Naive thymus-derived CD8-positive, alpha-beta T cell (primary cell): ENCODE measurements around the gene LRRN1. TPM values are rescaled to one million over a fixed set of nuclear protein-coding genes. Genes with fewer than 3 reads are reported as not detected.
A peak's percentile ranks its signal among the peaks of the same experiment; 100 is the strongest.

Experiments
- ATAC-seq, 2 donors: fragments of 150-1000 bp; cut with Tn5 transposase in 1 of 2; sonication (Bioruptor Pico), chemical (Tn5 transposase) in 1 of 2; 1 replicate in 1 of 2; 2 replicates in 1 of 2; pipeline ENCODE4 v1.10.0; 2021; ENCODE audit warnings: mild to moderate bottlenecking in 2 of 2, moderate library complexity in 2 of 2
- POLR2A ChIA-PET: fragments of 350-600 bp; sonication (Branson Sonifier 250); formaldehyde crosslinking; loops from one replicate; lab custom pipeline; 2021; ENCODE audit warnings: antibody characterized with exemption; lab: Charles Lee
- DNase-seq, 10 donors: peaks; one replicate each; pipeline versions ENCODE4 v3.0.0 to v3.0.0-alpha.2; 2020 to 2022
- H3K27ac Mint-ChIP-seq, 10 donors: one replicate each; pipeline ENCODE4 v1.8.0; 2020 to 2022; ENCODE audit warnings: mild to moderate bottlenecking in 10 of 10, mixed read lengths in 10 of 10, moderate library complexity in 4 of 10, inconsistent platforms in 1 of 10
- H3K27me3 Mint-ChIP-seq, 5 donors: one replicate each; pipeline ENCODE4 v1.8.0; 2021 to 2022; ENCODE audit warnings: mixed read lengths in 5 of 5
- H3K36me3 Mint-ChIP-seq, 3 donors: one replicate each; pipeline ENCODE4 v1.8.0; 2020 to 2022; ENCODE audit warnings: mixed read lengths in 3 of 3, mild to moderate bottlenecking in 2 of 3, inconsistent platforms in 1 of 3
- H3K4me1 Mint-ChIP-seq, 4 donors: one replicate each; pipeline ENCODE4 v1.8.0; 2021 to 2022; ENCODE audit warnings: mixed read lengths in 4 of 4
- H3K4me3 Mint-ChIP-seq, 10 donors: one replicate each; pipeline ENCODE4 v1.8.0; 2020 to 2022; ENCODE audit warnings: mild to moderate bottlenecking in 10 of 10, mixed read lengths in 10 of 10, moderate library complexity in 6 of 10, inconsistent platforms in 1 of 10
- H3K9me3 Mint-ChIP-seq, 9 donors: one replicate each; pipeline ENCODE4 v1.8.0; 2020 to 2022; ENCODE audit warnings: mixed read lengths in 9 of 9, mild to moderate bottlenecking in 3 of 9, inconsistent platforms in 1 of 9, moderate library complexity in 1 of 9
- polyA plus RNA-seq, 3 donors: library from polyadenylated mRNA; unstranded; fragments of 300-500 nt; fragmentation: Illumina TruSeq; gene quantifications; one replicate each; pipeline ENCODE4 v1.2.3, GENCODE V29; 2021
- total RNA-seq, 8 experiments: library from RNA in 2 of 8; stranded (reverse) in 2 of 8; gene quantifications; one replicate each; pipeline ENCODE4 v1.2.3 and lab custom pipeline; 2021 to 2026

The LRRN1 gene
- total and polyA plus RNA-seq, 5 experiments from 2014 or later, result 0.20 to 6.9 (median 1.7) TPM

DNA sequence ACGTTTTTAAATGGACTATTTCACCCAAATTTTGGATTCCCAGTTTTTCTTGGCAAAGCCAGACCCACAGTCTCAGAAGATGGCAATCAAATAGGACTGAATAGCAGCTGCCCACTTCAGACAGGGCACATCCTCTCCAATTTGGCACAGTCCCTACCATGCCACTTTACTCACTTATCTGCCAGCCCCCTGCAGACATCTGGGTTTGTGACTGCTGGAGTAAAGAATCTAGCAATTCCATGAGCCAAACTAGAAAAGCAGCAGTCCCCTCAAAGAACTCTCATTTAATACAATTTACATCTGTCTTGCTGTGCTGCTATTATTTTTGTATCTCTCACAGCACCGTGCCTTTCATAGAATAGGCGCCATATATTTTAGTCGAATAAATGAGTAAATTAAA lies 16.0 kb upstream of the LRRN1 start:
- H3K27ac Mint-ChIP-seq, result no peak overlapping the region
- no peak overlapping the region for H3K4me3 Mint-ChIP-seq
- DNase-seq, result no peak
- H3K27me3 Mint-ChIP-seq, result peaks cover 0 to 3% (median 0%) of the 10 kb centered on the region in 5 donors
- POLR2A ChIA-PET, result no interaction called here
- no peaks in the 10 kb centered on the region for H3K9me3 Mint-ChIP-seq
- no peaks in the 10 kb centered on the region for H3K4me1 Mint-ChIP-seq
- H3K36me3 Mint-ChIP-seq, result no peaks in the 10 kb centered on the region
- no peak for ATAC-seq

DNA sequence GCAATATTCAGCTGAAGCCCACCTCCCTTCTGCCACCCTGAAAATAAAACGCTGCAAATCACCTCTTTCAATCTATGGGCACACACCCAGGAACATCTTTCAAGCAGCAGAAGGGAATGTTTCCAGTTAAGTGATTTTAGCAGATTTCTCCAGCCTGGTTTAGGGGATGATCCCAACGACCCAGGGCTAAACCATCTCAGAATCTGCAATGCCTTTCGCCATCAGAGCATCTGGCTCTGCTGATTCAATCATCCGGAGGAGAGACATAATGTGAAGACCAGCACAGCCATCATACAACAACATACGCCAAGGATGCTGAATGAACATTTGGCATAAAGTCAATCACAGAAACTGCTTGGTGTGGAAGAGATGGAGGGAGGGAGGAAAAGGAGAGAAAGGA lies 15.5 kb upstream of the LRRN1 start:
- H3K36me3 Mint-ChIP-seq, result no peaks in the 10 kb centered on the region
- peaks cover 0 to 3% (median 0%) of the 10 kb centered on the region in 5 donors for H3K27me3 Mint-ChIP-seq
- peak overlapping the region in 1 of 10 donors; percentile 12 for H3K27ac Mint-ChIP-seq
- no peak for DNase-seq
- no peak overlapping the region for H3K4me3 Mint-ChIP-seq
- H3K9me3 Mint-ChIP-seq, result no peaks in the 10 kb centered on the region
- POLR2A ChIA-PET, result no interaction called here
- no peak for ATAC-seq
- no peaks in the 10 kb centered on the region for H3K4me1 Mint-ChIP-seq

DNA sequence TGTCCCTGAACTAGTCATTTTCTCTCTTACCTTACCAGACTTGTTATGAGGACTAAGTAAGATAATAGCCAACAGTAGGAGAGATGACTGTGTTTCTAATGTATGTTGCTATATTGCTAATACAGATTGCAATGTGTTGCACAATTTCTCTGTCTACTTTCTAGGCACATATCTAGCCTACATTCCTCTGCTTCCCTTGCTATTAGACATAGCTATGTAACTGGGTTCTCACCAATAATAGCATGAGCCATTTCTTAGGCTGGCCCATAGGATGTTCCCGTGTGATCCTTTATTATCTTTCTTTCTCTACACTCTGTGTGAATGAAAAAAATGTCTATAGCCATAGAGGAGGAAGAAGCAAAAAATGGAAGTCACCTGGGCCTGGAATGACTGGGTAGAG lies 6.8 kb upstream of the LRRN1 start:
- POLR2A ChIA-PET, result no interaction called here
- peaks cover 0 to 4% (median 0%) of the 10 kb centered on the region in 4 donors for H3K4me1 Mint-ChIP-seq
- no peak overlapping the region for H3K4me3 Mint-ChIP-seq
- no peak for ATAC-seq
- DNase-seq, result no peak
- no peak overlapping the region for H3K27ac Mint-ChIP-seq
- H3K36me3 Mint-ChIP-seq, result peaks cover 0 to 2% (median 0%) of the 10 kb centered on the region in 3 donors
- peaks cover 0 to 10% (median 0%) of the 10 kb centered on the region in 9 donors for H3K9me3 Mint-ChIP-seq
- peaks cover 0 to 8% (median 0%) of the 10 kb centered on the region in 5 donors for H3K27me3 Mint-ChIP-seq

DNA sequence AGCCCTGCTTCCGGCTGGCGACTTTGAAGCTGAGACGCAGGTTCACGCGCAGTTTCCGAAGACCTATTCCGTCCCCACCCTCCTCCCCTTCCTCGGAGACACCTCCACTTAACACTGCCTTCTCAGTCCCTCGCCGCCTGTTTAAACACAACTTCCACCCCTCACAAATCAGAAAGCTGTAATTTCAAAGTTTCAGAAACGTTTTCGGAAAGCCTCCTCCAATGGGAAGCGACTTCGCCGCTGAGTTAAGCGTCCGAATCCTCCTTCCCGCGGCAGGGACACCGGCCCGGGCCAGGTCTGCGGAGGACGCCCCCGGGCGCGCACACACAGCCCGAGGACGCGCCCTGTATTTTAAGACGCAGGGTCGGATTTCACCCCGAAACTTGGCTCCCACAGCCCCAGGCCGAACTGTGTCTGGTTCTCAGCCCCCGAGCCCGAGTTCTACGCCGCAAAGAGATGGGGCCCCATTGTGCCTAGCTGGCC lies 559 bp upstream of the LRRN1 start:
- H3K36me3 Mint-ChIP-seq, result peaks cover 0 to 2% (median 0%) of the 10 kb centered on the region in 3 donors
- POLR2A ChIA-PET, result interaction anchor here (0.5 to 1.7 kb wide), 9 partner anchors 10 to 1398 kb away, joined by 3 to 11 read pairs (median 6); partner anchors contain the start of genes CRBN, ITPR1 and SUMF1
- peak overlapping the region; percentile 90 to 99 (median 92) for H3K4me3 Mint-ChIP-seq
- H3K9me3 Mint-ChIP-seq, result peaks cover 0 to 7% (median 0%) of the 10 kb centered on the region in 9 donors
- DNase-seq (peak in 9 of 10 donors; percentile 30 to 88 (median 72)), ATAC-seq (peak; percentile 73 to 77)
- peak overlapping the region; percentile 78 to 99 (median 94) for H3K27ac Mint-ChIP-seq
- H3K27me3 Mint-ChIP-seq, result peaks cover 0 to 30% (median 0%) of the 10 kb centered on the region in 5 donors
- H3K4me1 Mint-ChIP-seq, result peaks cover 13 to 32% (median 22%) of the 10 kb centered on the region in 4 donors

DNA sequence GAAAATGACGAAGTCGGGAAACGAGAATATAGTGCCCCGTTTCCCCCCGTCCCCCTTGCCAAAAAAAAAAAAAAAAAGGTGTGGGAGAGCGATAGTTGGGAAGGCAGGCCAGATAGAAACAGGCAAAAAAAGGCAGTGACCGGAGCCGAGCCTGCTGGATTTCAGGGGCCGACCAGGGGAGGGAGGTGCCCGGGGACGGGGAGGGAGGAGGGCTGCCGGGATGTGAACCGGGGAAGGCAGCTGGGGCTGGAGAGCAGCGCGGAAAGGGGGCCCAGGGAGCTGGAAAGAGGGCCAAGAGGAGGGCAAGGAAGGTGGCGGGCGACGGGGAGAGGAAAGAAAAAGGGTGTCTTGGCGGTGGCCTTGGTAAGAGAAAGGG lies 837 bp downstream of the LRRN1 start:
- DNase-seq (peak in 2 of 10 donors; percentile 9 to 15), ATAC-seq (no peak)
- Mint-ChIP-seq H3K36me3 (no peaks in the 10 kb centered on the region), H3K27me3 (peaks cover 0 to 30% (median 0%) of the 10 kb centered on the region in 5 donors), H3K9me3 (peaks cover 0 to 3% (median 0%) of the 10 kb centered on the region in 9 donors), H3K4me3 (peak overlapping the region; percentile 80 to 94 (median 90)), H3K4me1 (peaks cover 13 to 32% (median 22%) of the 10 kb centered on the region in 4 donors), H3K27ac (peak overlapping the region in 7 of 10 donors; percentile 13 to 88 (median 78))
- POLR2A ChIA-PET, result interaction anchor here (1.7 kb wide), 2 partner anchors 8 to 621 kb away, joined by 7 to 11 read pairs; partner anchors contain the start of gene CRBN

GRCh38 chr3:3800685-3801493 lies 1.7 kb downstream of the LRRN1 start:
- peaks cover 13 to 32% (median 22%) of the 10 kb centered on the region in 4 donors for H3K4me1 Mint-ChIP-seq
- H3K27me3 Mint-ChIP-seq, result peaks cover 0 to 30% (median 0%) of the 10 kb centered on the region in 5 donors
- peak overlapping the region in 4 of 10 donors; percentile 24 to 65 (median 50) for H3K27ac Mint-ChIP-seq
- no peak for ATAC-seq
- POLR2A ChIA-PET, result no interaction called here
- peak overlapping the region; percentile 52 to 94 (median 84) for H3K4me3 Mint-ChIP-seq
- DNase-seq, result peak in 2 of 10 donors; percentile 8 to 16
- no peaks in the 10 kb centered on the region for H3K36me3 Mint-ChIP-seq
- no peaks in the 10 kb centered on the region for H3K9me3 Mint-ChIP-seq

DNA sequence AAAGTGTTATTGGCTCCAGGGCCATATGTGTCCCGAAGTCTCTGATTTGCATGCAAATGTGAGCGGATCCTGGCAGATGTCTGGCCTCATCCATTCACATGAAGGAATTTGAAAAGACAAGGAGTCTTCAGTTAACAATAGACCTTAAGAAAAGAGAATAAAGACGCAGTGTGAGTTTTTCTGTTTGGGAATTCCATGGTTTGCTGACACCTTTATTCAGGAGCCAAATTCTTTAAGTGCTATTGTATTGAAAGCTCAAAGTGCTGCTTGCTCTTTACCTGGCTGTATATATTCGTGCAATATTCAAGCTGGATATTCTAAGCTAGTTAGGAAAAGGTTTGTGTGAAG lies 2.2 kb downstream of the LRRN1 start:
- POLR2A ChIA-PET, result no interaction called here
- Mint-ChIP-seq H3K4me1 (peaks cover 13 to 32% (median 22%) of the 10 kb centered on the region in 4 donors), H3K27ac (peak overlapping the region in 4 of 10 donors; percentile 24 to 65 (median 50)), H3K36me3 (no peaks in the 10 kb centered on the region), H3K27me3 (peaks cover 0 to 27% (median 0%) of the 10 kb centered on the region in 5 donors), H3K4me3 (peak overlapping the region; percentile 52 to 94 (median 73)), H3K9me3 (no peaks in the 10 kb centered on the region)
- DNase-seq, result no peak
- no peak for ATAC-seq

- ATAC-seq (no peak), DNase-seq (no peak)
- Mint-ChIP-seq H3K4me1 (peaks cover 13 to 32% (median 22%) of the 10 kb centered on the region in 4 donors), H3K27me3 (peaks cover 0 to 25% (median 0%) of the 10 kb centered on the region in 5 donors), H3K36me3 (no peaks in the 10 kb centered on the region), H3K9me3 (no peaks in the 10 kb centered on the region), H3K27ac (no peak overlapping the region), H3K4me3 (peak overlapping the region in 7 of 10 donors; percentile 25 to 84 (median 71))
- POLR2A ChIA-PET, result no interaction called here
Observed at GRCh38 chr3:3802046-3802445, 2.8 kb downstream of the LRRN1 start.

DNA sequence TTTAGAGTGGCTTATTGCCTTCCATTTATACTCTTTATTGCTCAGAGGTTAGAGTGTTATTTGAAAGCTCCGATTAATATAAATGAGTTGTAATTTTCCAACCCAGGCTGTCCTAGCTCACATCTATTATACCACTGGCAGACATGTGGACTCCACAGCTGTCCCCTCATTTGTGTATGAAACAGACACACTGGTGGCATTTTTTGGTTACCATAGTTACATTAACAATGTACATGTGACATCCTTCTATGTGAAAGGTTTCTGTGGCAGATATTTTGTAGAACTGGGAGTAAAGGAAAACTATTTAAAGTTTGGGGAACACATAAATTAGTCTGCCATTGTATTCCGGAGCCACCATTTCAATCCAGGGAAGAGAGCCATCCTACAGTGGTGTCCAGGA lies 5.3 kb downstream of the LRRN1 start:
- Mint-ChIP-seq H3K4me1 (peaks cover 5 to 16% (median 9%) of the 10 kb centered on the region in 4 donors), H3K4me3 (no peak overlapping the region), H3K27me3 (peaks cover 0 to 12% (median 0%) of the 10 kb centered on the region in 5 donors), H3K9me3 (no peaks in the 10 kb centered on the region), H3K27ac (no peak overlapping the region), H3K36me3 (peaks cover 0 to 3% (median 0%) of the 10 kb centered on the region in 3 donors)
- ATAC-seq (no peak), DNase-seq (no peak)
- POLR2A ChIA-PET, result no interaction called here

DNA sequence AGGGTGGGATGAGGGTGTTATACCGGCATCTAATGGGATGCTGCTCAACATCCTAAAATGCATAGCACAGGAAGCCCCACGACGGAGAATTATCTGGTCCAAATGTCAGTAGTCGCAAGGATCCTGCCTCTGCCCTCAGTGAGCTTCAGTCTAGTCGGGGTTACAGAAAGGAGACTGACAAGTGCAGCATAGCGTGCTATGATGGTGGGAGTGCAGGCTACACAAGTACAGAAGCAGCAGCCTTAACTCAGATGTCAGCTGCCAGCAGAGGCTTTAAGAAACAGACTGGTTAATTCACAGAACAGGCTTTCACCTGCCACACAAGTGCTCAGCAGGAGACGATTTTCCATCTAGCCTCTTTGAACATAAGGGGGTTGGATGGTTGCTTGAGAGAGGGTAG lies 6.9 kb downstream of the LRRN1 start:
- no peak overlapping the region for H3K4me3 Mint-ChIP-seq
- peaks cover 0 to 3% (median 0%) of the 10 kb centered on the region in 3 donors for H3K36me3 Mint-ChIP-seq
- peaks cover 0 to 7% (median 0%) of the 10 kb centered on the region in 5 donors for H3K27me3 Mint-ChIP-seq
- H3K4me1 Mint-ChIP-seq, result peaks cover 4 to 5% (median 5%) of the 10 kb centered on the region in 4 donors
- POLR2A ChIA-PET, result no interaction called here
- ATAC-seq (no peak), DNase-seq (no peak)
- H3K9me3 Mint-ChIP-seq, result no peaks in the 10 kb centered on the region
- H3K27ac Mint-ChIP-seq, result peak overlapping the region in 1 of 10 donors; percentile 12

GRCh38 chr3:3806856-3807255 lies 7.6 kb downstream of the LRRN1 start:
- H3K4me3 Mint-ChIP-seq, result no peak overlapping the region
- H3K9me3 Mint-ChIP-seq, result no peaks in the 10 kb centered on the region
- H3K36me3 Mint-ChIP-seq, result peaks cover 0 to 3% (median 0%) of the 10 kb centered on the region in 3 donors
- peaks cover 0 to under 1% (median 0%) of the 10 kb centered on the region in 5 donors for H3K27me3 Mint-ChIP-seq
- POLR2A ChIA-PET, result interaction anchor here (3.2 kb wide), 1 partner anchor 8 kb away, joined by 11 read pairs; the partner anchor contains the start of gene LRRN1
- ATAC-seq (no peak), DNase-seq (no peak)
- H3K27ac Mint-ChIP-seq, result no peak overlapping the region
- H3K4me1 Mint-ChIP-seq, result peaks cover 0 to 2% (median 0%) of the 10 kb centered on the region in 4 donors

DNA sequence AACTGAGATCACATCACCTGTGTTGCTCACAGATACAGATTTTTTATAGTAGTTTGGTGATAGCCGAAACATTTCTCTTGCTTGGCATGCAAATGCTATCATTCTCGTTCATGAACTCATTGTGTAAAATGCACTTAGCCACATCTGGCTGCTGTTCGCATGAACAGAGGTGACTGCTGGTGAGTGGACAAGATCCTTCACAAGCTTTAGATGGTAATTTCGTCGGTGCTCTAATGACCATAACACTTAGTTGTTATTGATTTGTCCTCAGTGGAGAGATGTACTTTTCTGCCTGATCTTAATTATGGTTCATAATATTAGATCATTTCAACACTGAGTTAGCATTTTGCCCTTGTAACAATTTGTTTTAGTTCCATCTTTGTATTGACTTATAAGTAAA lies 13.8 kb downstream of the LRRN1 start:
- Mint-ChIP-seq H3K36me3 (peaks cover 0 to 15% (median 12%) of the 10 kb centered on the region in 3 donors), H3K27ac (no peak overlapping the region), H3K4me1 (no peaks in the 10 kb centered on the region), H3K4me3 (no peak overlapping the region), H3K27me3 (no peaks in the 10 kb centered on the region), H3K9me3 (no peaks in the 10 kb centered on the region)
- POLR2A ChIA-PET, result no interaction called here
- DNase-seq (no peak), ATAC-seq (no peak)

- DNase-seq (no peak), ATAC-seq (no peak)
- no peak overlapping the region for H3K27ac Mint-ChIP-seq
- no peaks in the 10 kb centered on the region for H3K9me3 Mint-ChIP-seq
- POLR2A ChIA-PET, result no interaction called here
- no peak overlapping the region for H3K4me3 Mint-ChIP-seq
- H3K4me1 Mint-ChIP-seq, result no peaks in the 10 kb centered on the region
- H3K27me3 Mint-ChIP-seq, result no peaks in the 10 kb centered on the region
- peaks cover 0 to 19% (median 16%) of the 10 kb centered on the region in 3 donors for H3K36me3 Mint-ChIP-seq
Observed at GRCh38 chr3:3815206-3815605, 16.0 kb downstream of the LRRN1 start.
